Memory B cell (primary cell): ENCODE data around the gene MORN5.

Source experiments
- ATAC-seq: fragments of 150-1000 bp; cut with Tn5 transposase; 2 replicates; pipeline ENCODE4 v1.10.0; 2021; ENCODE audit warnings: low read depth, mild to moderate bottlenecking, moderate library complexity
- DNase-seq, 2 donors: peaks; one replicate each; pipeline ENCODE4 v3.0.0; 2022; ENCODE audit warnings: low spot score in 2 of 2
- H3K27ac Mint-ChIP-seq: one replicate; pipeline ENCODE4 v1.8.0; 2022; ENCODE audit warnings: mild to moderate bottlenecking, moderate library complexity, mixed read lengths
- H3K27me3 Mint-ChIP-seq: one replicate; pipeline ENCODE4 v1.8.0; 2022; ENCODE audit warnings: mixed read lengths
- H3K36me3 Mint-ChIP-seq: one replicate; pipeline ENCODE4 v1.8.0; 2022; ENCODE audit warnings: mild to moderate bottlenecking, mixed read lengths
- H3K4me1 Mint-ChIP-seq: one replicate; pipeline ENCODE4 v1.8.0; 2022; ENCODE audit warnings: mixed read lengths
- H3K4me3 Mint-ChIP-seq: one replicate; pipeline ENCODE4 v1.8.0; 2022; ENCODE audit warnings: mild to moderate bottlenecking, moderate library complexity, mixed read lengths
- H3K9me3 Mint-ChIP-seq: one replicate; pipeline ENCODE4 v1.8.0; 2022; ENCODE audit warnings: mixed read lengths

The MORN5 gene

DNA sequence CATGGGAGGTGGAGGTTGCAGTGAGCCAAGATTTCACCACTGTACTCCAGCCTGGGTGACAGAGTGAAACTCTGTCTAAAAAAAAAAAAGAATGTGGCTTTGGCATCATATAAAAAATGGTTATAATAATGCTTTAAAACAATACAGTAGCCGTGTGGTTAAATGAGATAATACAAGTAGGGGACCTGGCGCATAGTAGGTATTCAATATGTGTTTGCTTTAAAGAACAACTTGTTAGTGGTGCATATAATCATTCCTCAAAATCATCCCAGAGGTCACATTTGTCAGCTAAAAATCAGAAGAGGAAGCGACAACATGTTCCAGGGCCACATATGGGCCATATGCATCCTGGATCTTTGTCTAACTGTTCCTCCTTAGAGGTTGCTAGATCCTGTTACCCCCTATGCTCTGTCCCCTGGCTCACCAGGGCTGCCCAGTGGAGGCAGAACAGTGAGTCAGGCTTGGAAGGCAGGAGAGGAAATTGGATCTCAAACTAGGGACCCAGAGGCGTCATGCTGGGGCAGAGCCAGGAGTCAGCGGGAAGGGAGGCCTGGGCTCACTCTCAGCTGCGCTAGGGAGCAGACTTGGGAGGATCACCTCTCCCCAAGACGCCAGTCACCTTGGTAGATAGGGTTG lies 41.4 kb downstream of the MORN5 start:
- Mint-ChIP-seq H3K4me1 (no peaks in the 10 kb centered on the region), H3K36me3 (no peaks in the 10 kb centered on the region), H3K9me3 (no peaks in the 10 kb centered on the region), H3K4me3 (no peak overlapping the region), H3K27ac (no peak overlapping the region), H3K27me3 (peaks cover 10% of the 10 kb centered on the region)
- no peak for ATAC-seq
- no peak for DNase-seq

DNA sequence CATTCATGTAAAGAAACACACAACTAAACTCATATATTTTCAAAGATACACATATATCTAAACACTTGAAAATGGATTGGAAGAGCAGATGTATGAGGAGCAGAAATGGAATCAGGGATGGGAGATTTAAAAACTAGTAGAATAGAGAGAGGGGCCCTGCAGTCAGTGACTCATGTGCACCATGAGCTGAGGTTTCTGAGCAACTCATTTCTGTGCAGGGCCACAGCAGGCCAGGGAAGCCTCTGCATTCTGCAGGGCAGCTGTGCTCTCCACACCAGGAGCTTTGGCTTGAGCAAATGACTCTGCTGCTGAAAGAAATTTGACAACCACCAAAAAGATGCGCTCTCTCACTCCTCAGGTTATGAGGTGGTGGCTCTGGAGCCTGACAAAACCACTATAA lies 41.9 kb downstream of the MORN5 start:
- Mint-ChIP-seq H3K27ac (no peak overlapping the region), H3K9me3 (no peaks in the 10 kb centered on the region), H3K4me3 (no peak overlapping the region), H3K27me3 (peaks cover 10% of the 10 kb centered on the region), H3K36me3 (no peaks in the 10 kb centered on the region), H3K4me1 (no peaks in the 10 kb centered on the region)
- no peak for DNase-seq
- ATAC-seq: no peak

DNA sequence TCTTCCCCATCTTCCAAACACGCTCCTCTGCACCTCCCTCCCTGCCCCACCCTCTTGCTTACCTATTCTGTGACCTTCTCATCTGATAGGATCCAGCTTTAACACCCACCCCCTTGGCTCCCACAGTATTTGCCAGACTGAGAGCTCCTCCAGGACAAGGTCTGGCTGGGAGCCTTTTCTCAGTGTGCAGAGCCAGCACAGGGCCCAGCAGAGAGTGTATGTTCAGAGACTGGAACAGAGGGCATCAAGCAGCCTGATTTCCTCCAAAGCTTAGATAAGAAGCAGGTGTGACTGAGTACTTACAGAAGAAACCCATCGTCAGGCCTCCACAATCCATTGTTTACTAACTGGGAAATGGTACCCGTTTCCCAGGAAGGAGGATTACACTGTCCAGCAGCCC lies 42.4 kb downstream of the MORN5 start:
- no peaks in the 10 kb centered on the region for H3K36me3 Mint-ChIP-seq
- no peaks in the 10 kb centered on the region for H3K4me1 Mint-ChIP-seq
- ATAC-seq: no peak
- H3K27me3 Mint-ChIP-seq: peaks cover 11% of the 10 kb centered on the region
- DNase-seq: no peak
- H3K27ac Mint-ChIP-seq: no peak overlapping the region
- no peaks in the 10 kb centered on the region for H3K9me3 Mint-ChIP-seq
- H3K4me3 Mint-ChIP-seq: no peak overlapping the region

DNA sequence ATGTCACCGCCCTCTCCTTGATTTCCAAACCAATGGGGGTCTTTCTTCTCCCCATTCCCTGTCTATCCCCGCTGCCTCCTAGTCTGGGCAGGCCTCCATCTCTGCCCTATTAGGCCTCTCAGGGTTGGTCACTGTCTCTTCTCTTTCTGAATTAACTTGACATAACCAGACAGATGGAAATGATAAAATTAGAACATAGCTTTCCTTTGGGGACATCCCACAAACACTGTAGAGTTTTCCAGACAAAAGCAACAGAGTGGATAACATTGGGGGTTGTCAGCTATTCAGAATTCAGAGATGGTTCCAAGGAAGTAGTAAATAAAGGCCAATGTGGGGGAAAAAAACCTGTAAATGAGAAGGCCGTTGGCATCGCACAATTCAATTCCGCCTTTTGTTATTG lies 44.3 kb downstream of the MORN5 start:
- H3K9me3 Mint-ChIP-seq: no peaks in the 10 kb centered on the region
- DNase-seq (no peak), ATAC-seq (no peak)
- H3K4me1 Mint-ChIP-seq: no peaks in the 10 kb centered on the region
- H3K27ac Mint-ChIP-seq: no peak overlapping the region
- peaks cover 10% of the 10 kb centered on the region for H3K27me3 Mint-ChIP-seq
- H3K4me3 Mint-ChIP-seq: no peak overlapping the region
- H3K36me3 Mint-ChIP-seq: no peaks in the 10 kb centered on the region

DNA sequence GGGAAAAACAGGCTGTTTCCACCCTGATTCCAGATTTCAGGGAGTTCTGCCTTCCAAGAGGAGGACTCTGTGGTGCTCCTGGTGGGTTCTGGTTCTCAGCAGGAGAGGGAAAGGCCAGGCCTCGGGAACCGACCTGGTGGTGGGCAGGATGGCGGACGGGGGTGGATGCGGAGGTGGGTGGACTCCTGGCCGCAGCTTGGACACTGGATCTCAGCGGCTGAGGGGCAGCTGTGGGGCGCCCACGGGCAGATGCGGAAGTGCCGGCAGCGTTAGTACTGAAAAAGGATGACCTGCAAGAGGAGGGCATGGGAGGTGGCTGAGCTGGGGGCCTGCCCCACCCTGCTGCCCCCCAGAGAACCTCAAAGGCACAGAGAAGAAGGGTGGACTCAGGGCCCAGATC lies 44.8 kb downstream of the MORN5 start:
- no peak overlapping the region for H3K4me3 Mint-ChIP-seq
- H3K27me3 Mint-ChIP-seq: peaks cover 10% of the 10 kb centered on the region
- H3K9me3 Mint-ChIP-seq: no peaks in the 10 kb centered on the region
- DNase-seq (no peak), ATAC-seq (no peak)
- H3K4me1 Mint-ChIP-seq: no peaks in the 10 kb centered on the region
- H3K36me3 Mint-ChIP-seq: no peaks in the 10 kb centered on the region
- no peak overlapping the region for H3K27ac Mint-ChIP-seq

DNA sequence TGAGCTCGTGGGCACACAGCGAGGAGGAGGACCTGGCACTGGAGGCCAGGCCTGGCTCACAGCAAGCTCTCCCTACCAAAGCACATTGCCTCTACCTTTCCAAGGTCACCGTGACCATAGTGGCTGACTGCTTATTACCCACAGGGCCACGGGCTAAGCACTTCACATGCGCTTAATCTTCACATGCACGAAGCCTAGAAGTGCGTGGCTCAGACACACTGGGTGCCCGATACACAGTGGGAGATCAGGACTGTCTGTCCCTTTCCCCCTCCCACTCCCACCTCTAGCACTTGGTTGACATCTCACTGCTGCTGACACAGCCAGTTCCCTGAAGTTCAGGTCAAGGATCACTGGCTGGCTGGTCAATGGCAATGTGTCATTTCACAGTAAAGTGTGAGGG lies 45.5 kb downstream of the MORN5 start:
- Mint-ChIP-seq H3K9me3 (no peaks in the 10 kb centered on the region), H3K36me3 (no peaks in the 10 kb centered on the region), H3K4me3 (no peak overlapping the region), H3K27me3 (peaks cover 12% of the 10 kb centered on the region), H3K4me1 (no peaks in the 10 kb centered on the region), H3K27ac (no peak overlapping the region)
- ATAC-seq: no peak
- DNase-seq: no peak

DNA sequence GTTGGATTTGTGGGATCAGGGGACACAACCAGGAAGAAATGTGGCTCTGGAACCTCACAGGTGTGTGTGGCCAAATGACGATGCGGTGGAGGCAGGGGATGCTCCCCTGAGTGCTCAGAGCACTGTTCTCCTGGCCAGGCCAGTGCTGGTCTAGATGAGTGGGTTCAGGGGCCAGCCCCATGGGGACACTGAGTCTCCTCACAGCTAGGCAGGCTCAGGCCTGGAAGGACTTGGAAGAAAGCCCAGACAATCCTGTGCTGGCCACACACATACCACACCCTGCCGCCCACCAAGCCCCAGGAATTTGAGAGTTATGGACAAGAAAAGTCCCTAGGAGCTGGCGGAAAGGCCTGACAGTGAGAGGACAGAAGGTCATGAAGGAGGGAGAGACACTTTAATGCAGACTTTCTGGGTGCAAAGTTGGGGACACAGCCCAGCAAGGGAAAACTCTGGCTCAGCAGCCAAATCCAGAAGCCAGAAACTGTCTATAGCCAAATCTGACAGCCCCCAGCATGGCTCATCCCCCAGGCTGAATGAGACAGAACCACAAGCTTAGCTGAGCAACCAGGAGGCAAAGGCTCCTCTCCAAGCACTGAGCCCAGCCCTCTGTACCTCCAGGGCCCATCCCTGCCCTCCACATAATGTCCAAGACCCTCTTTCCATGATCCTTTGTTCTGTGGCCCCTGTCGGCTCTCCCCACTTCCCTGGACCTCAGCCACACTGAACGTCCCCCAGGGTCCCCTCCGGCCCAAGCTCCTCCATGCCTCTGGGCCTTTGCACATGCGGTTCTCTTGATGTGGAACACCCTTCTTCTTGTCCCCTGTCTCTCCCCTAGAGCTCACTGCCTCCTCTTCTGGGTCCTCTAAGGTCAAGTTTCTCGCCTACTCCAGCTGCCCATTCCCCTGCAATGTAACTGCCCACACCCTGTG lies 46.7 kb downstream of the MORN5 start:
- Mint-ChIP-seq H3K4me3 (no peak overlapping the region), H3K4me1 (no peaks in the 10 kb centered on the region)
- DNase-seq: no peak

DNA sequence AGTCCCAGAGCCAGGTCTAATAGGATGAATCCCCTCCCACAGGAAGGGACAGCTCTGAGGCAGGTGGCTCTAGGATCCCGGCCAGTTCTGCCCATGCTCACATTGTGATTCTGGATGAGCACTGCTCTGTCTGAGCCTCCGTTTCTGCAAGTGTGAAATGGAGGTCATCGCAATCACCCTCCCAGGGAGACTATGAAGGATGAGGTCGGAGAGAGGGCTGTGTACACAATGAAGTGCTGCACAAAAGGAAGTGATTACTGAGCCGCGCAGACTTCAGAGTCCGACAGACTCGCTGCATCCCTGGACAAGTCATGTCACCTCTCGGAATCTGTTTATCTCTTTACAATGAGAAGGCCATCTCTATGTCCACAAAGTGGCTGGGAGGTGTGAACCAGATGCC lies 47.4 kb downstream of the MORN5 start:
- H3K9me3 Mint-ChIP-seq: no peaks in the 10 kb centered on the region
- no peaks in the 10 kb centered on the region for H3K4me1 Mint-ChIP-seq
- ATAC-seq: no peak
- no peak overlapping the region for H3K27ac Mint-ChIP-seq
- peaks cover 17% of the 10 kb centered on the region for H3K27me3 Mint-ChIP-seq
- H3K4me3 Mint-ChIP-seq: no peak overlapping the region
- H3K36me3 Mint-ChIP-seq: no peaks in the 10 kb centered on the region
- DNase-seq: no peak

More for the DNA sequence above, 46.7 kb downstream of the MORN5 start:
- Mint-ChIP-seq H3K36me3 (no peaks in the 10 kb centered on the region), H3K9me3 (no peaks in the 10 kb centered on the region), H3K27me3 (peaks cover 16% of the 10 kb centered on the region), H3K27ac (no peak overlapping the region)
- no peak for ATAC-seq

DNA sequence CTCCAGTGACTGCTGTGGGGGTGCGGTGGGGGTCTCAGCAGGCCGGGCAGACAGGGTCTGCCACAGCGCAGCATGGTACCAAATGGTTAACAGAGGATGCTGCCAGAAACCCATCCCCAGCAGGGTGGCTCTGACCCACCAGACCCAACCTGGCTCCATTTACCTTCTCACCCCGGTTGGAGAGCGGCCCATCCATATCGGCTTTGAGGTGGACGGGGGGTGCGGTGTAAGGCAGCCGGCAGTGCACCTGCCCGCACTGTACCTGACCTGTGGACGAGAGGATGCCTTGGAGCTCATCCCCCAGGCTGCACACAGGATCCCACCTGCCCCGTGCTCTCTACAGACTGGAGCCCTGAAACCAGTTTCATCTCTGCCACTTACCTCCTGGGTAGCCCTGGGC lies 49.7 kb downstream of the MORN5 start:
- H3K27me3 Mint-ChIP-seq: peaks cover 29% of the 10 kb centered on the region
- no peak for DNase-seq
- H3K27ac Mint-ChIP-seq: no peak overlapping the region
- H3K9me3 Mint-ChIP-seq: no peaks in the 10 kb centered on the region
- H3K4me3 Mint-ChIP-seq: no peak overlapping the region
- H3K4me1 Mint-ChIP-seq: peaks cover 7% of the 10 kb centered on the region
- no peak for ATAC-seq
- H3K36me3 Mint-ChIP-seq: no peaks in the 10 kb centered on the region

DNA sequence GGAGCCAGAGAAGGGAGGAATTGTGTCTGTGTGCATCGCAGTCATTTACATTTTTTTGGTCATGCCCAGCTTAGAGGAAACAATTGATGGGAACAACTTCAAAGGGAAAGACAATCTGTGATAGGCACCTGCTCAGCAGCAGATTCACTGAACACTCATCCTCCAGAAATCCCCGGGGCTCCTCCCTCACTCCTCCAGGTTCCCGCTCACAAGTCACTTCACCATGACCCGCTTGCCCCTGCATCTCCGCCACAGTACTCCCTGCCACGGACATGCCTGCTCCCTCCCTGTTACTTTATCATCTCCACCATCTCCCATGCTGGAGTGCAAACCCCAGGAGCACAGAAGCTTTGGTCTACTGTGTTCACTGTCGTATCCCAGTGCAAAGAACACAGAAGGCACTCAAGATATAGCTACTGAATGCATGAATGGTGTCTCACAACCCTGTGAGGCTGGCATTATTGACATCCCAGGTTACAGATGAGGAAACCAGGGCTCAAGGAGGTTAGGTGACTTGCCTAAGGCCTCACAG lies 52.8 kb downstream of the MORN5 start:
- peak overlapping the region; percentile 57 for H3K4me3 Mint-ChIP-seq
- H3K36me3 Mint-ChIP-seq: no peaks in the 10 kb centered on the region
- DNase-seq (no peak), ATAC-seq (no peak)
- no peaks in the 10 kb centered on the region for H3K9me3 Mint-ChIP-seq
- peaks cover 7% of the 10 kb centered on the region for H3K4me1 Mint-ChIP-seq
- peaks cover 41% of the 10 kb centered on the region for H3K27me3 Mint-ChIP-seq
- no peak overlapping the region for H3K27ac Mint-ChIP-seq

DNA sequence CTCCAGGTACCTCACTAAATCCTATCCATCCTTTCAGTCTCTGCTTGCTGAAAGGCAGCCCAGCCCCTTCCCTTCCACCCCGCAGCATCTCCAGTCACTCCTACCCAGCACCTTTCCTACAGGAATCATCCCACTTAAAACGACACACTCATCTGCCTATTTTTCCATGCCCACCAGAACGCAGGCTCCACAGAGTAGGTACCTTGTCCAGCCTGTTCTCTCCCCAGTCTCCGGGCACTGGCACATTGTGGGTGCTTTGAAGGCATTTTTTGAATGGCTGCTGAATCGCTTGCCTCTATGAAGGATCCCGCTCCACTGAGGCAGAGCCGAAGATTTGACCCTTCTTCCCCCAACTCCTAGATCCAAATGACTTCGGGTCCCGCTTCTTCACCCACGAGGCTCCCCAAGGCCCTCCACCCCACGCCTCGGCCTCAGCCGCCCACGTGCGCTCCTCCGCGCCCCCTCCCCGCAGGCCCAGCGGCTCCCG lies 53.4 kb downstream of the MORN5 start:
- DNase-seq (no peak), ATAC-seq (no peak)
- Mint-ChIP-seq H3K4me3 (peak overlapping the region; percentile 67), H3K9me3 (no peaks in the 10 kb centered on the region), H3K27me3 (peaks cover 40% of the 10 kb centered on the region), H3K36me3 (no peaks in the 10 kb centered on the region), H3K27ac (no peak overlapping the region), H3K4me1 (peaks cover 7% of the 10 kb centered on the region)

DNA sequence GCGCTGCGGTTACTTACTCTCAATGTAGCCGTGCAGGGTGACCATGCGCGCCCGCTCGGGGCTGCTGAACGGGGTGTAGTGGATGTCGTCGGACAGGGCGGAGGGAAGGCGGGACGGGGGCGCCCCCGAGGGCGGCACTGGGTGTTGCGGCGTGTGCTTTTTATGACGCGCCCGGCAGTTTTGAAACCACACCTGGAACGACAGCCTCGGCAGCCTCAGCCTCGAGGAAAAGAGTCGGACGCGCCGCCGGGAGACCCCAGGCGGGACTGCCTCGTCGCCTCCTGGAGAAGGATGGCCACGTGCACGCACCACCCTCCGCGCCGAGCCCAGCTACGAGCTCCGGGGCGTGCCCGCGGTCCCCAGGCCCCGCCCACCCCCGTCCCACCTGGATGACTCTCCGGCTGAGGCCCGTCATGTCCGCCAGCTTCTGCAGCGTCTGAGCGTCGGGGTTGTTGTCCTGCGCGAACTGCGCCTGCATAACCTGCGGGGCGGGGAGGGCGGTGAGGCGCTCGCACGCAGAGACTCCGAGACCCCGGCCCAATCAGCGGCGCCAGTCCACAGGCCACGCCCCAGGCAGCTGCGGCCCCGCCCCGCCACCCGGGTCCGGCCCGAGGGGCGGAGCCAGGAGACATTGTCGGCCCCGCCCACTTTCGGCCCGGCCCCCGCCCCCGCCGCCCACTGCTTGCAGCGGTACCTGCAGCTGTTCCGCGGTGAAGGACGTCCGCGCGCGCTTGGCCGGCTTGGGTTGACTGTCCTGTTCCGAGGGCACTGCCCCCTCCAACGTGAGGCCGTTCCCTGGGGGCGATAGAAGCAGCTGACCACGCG lies 54.1 kb downstream of the MORN5 start:
- Mint-ChIP-seq H3K9me3 (no peaks in the 10 kb centered on the region), H3K4me1 (peaks cover 13% of the 10 kb centered on the region), H3K36me3 (no peaks in the 10 kb centered on the region), H3K27me3 (peaks cover 46% of the 10 kb centered on the region), H3K4me3 (peak overlapping the region; percentile 67), H3K27ac (no peak overlapping the region)
- peak; percentile 71 for ATAC-seq
- DNase-seq: peak in 1 of 2 donors; percentile 20

DNA sequence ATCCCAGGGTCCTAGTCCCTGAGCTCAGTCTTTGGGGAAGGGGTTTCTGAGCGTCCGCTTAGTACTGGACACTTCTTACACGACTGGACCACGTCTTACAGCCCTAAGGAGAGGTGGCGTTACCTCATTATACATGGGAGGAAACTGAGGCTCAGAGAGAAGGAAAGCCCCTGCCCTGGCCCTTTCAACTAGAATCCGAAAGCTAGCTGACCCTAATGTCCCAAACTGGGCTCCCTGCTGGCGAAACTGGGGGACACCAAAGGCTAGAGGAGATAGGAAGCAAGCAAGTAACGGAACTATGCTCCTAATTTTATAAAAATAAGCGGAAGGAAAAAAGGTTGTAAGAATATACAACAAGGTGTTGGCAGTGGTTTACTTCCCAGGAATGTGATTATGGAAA lies 54.8 kb downstream of the MORN5 start:
- Mint-ChIP-seq H3K27ac (no peak overlapping the region), H3K4me3 (peak overlapping the region; percentile 74), H3K4me1 (peaks cover 15% of the 10 kb centered on the region), H3K27me3 (peaks cover 51% of the 10 kb centered on the region), H3K9me3 (no peaks in the 10 kb centered on the region), H3K36me3 (no peaks in the 10 kb centered on the region)
- ATAC-seq (no peak), DNase-seq (no peak)

DNA sequence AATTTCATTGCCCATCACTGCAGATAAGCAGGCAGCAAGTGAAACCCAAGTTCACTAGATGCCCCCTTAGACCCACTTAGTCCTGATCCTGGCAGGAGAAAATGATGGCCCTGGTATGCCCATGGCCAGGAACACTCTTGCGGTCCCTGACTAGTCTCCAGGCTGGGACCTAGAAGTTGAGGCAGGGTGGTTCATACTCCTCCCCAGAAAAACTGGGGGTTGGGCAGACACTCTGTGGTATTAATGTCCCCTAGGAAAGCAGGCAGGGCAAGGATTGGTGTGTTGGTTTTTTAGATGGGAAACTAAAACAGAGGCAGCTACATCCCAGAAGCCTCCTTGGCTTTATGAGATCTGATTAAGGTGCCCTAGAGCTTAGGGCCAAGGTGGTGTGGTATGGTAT lies 56.0 kb downstream of the MORN5 start:
- ATAC-seq: no peak
- H3K36me3 Mint-ChIP-seq: no peaks in the 10 kb centered on the region
- no peaks in the 10 kb centered on the region for H3K9me3 Mint-ChIP-seq
- no peak overlapping the region for H3K27ac Mint-ChIP-seq
- peaks cover 15% of the 10 kb centered on the region for H3K4me1 Mint-ChIP-seq
- no peak overlapping the region for H3K4me3 Mint-ChIP-seq
- DNase-seq: no peak
- peaks cover 47% of the 10 kb centered on the region for H3K27me3 Mint-ChIP-seq
